Measurements from ENCODE around the gene PIK3CG.
"Not testable (repeated sequence)": the region's sequence is repeated elsewhere in the genome, so short reads cannot be mapped to it uniquely, and the experiment has no call there.

PIK3CG gene

GRCh38 chr7:106895246-106895864 lies 30.3 kb downstream of the PIK3CG start:
- no peak overlapping the region for H3K9ac ChIP-seq (ENCODE audit: low read length)
- TF ChIP-seq CTCF (IDR thresholded peaks at IDR 0.05; ENCODE audit: low read length) (no peak), EZH2 (IDR thresholded peaks at IDR 0.05; ENCODE audit: borderline replicate concordance, low read length) (no peak)
- H3K9me2 ChIP-seq (ENCODE audit: low read depth, low read length): no peaks in the 10 kb centered on the region
- no peaks in the 10 kb centered on the region for H3K9me3 ChIP-seq (ENCODE audit: low read length)
- no peak overlapping the region for H2AFZ ChIP-seq (ENCODE audit: low read length)
- H3K27ac ChIP-seq (ENCODE audit: low read depth, low read length, poor library complexity, severe bottlenecking): peak overlapping the region; percentile 34
- no peak overlapping the region for H3K4me3 ChIP-seq (ENCODE audit: low read depth, low read length, poor library complexity, severe bottlenecking)
- H4K20me1 ChIP-seq (ENCODE audit: insufficient read depth, low read length): no peaks in the 10 kb centered on the region
- H3K36me3 ChIP-seq (ENCODE audit: insufficient read depth, low read length): peaks cover 62% of the 10 kb centered on the region
- H3K79me2 ChIP-seq (ENCODE audit: insufficient read depth, low read length): no peaks in the 10 kb centered on the region
- no peaks in the 10 kb centered on the region for H3K27me3 ChIP-seq (ENCODE audit: insufficient read depth, low read length)
- H3F3A ChIP-seq (ENCODE audit: insufficient read depth, low read length): no peaks in the 10 kb centered on the region
- no peak overlapping the region for H3K4me2 ChIP-seq (ENCODE audit: low read length)
- peaks cover 14% of the 10 kb centered on the region for H3K4me1 ChIP-seq (ENCODE audit: insufficient read depth, low read length, severe bottlenecking)

GRCh38 chr7:106896231-106896630 lies 31.1 kb downstream of the PIK3CG start:
- TF ChIP-seq CTCF (IDR thresholded peaks at IDR 0.05; ENCODE audit: low read length) (no peak), EZH2 (IDR thresholded peaks at IDR 0.05; ENCODE audit: borderline replicate concordance, low read length) (no peak)
- no peak overlapping the region for H3K27ac ChIP-seq (ENCODE audit: low read depth, low read length, poor library complexity, severe bottlenecking)
- peaks cover 55% of the 10 kb centered on the region for H3K36me3 ChIP-seq (ENCODE audit: insufficient read depth, low read length)
- H4K20me1 ChIP-seq (ENCODE audit: insufficient read depth, low read length): no peaks in the 10 kb centered on the region
- H3K4me2 ChIP-seq (ENCODE audit: low read length): no peak overlapping the region
- H3K9me2 ChIP-seq (ENCODE audit: low read depth, low read length): no peaks in the 10 kb centered on the region
- no peak overlapping the region for H3K4me3 ChIP-seq (ENCODE audit: low read depth, low read length, poor library complexity, severe bottlenecking)
- H3K79me2 ChIP-seq (ENCODE audit: insufficient read depth, low read length): no peaks in the 10 kb centered on the region
- no peaks in the 10 kb centered on the region for H3K27me3 ChIP-seq (ENCODE audit: insufficient read depth, low read length)
- no peaks in the 10 kb centered on the region for H3F3A ChIP-seq (ENCODE audit: insufficient read depth, low read length)
- no peak overlapping the region for H3K9ac ChIP-seq (ENCODE audit: low read length)
- no peaks in the 10 kb centered on the region for H3K9me3 ChIP-seq (ENCODE audit: low read length)
- no peak overlapping the region for H2AFZ ChIP-seq (ENCODE audit: low read length)
- peaks cover 14% of the 10 kb centered on the region for H3K4me1 ChIP-seq (ENCODE audit: insufficient read depth, low read length, severe bottlenecking)

- H3K27ac ChIP-seq (ENCODE audit: low read depth, low read length, poor library complexity, severe bottlenecking); H2AFZ ChIP-seq (ENCODE audit: low read length); H3K4me3 ChIP-seq (ENCODE audit: low read depth, low read length, poor library complexity, severe bottlenecking); H4K20me1 ChIP-seq (ENCODE audit: insufficient read depth, low read length); H3K27me3 ChIP-seq (ENCODE audit: insufficient read depth, low read length); H3F3A ChIP-seq (ENCODE audit: insufficient read depth, low read length); H3K9ac ChIP-seq (ENCODE audit: low read length); H3K4me2 ChIP-seq (ENCODE audit: low read length); H3K9me2 ChIP-seq (ENCODE audit: low read depth, low read length); H3K79me2 ChIP-seq (ENCODE audit: insufficient read depth, low read length); H3K9me3 ChIP-seq (ENCODE audit: low read length): not testable (repeated sequence)
- Histone ChIP-seq H3K36me3 (ENCODE audit: insufficient read depth, low read length) (peaks cover 43% of the 10 kb centered on the region), H3K4me1 (ENCODE audit: insufficient read depth, low read length, severe bottlenecking) (peaks cover 14% of the 10 kb centered on the region)
These were observed 32.5 kb downstream of the PIK3CG start for GRCh38 chr7:106897553-106897952.

GRCh38 chr7:106898967-106899366 lies 33.9 kb downstream of the PIK3CG start:
- peaks cover 30% of the 10 kb centered on the region for H3K36me3 ChIP-seq (ENCODE audit: insufficient read depth, low read length)
- H2AFZ ChIP-seq (ENCODE audit: low read length); H3K9ac ChIP-seq (ENCODE audit: low read length); H3K27ac ChIP-seq (ENCODE audit: low read depth, low read length, poor library complexity, severe bottlenecking); H3K9me3 ChIP-seq (ENCODE audit: low read length); H3K4me2 ChIP-seq (ENCODE audit: low read length); H3K79me2 ChIP-seq (ENCODE audit: insufficient read depth, low read length); H3K27me3 ChIP-seq (ENCODE audit: insufficient read depth, low read length); H3K9me2 ChIP-seq (ENCODE audit: low read depth, low read length); H4K20me1 ChIP-seq (ENCODE audit: insufficient read depth, low read length); H3F3A ChIP-seq (ENCODE audit: insufficient read depth, low read length); H3K4me3 ChIP-seq (ENCODE audit: low read depth, low read length, poor library complexity, severe bottlenecking): not testable (repeated sequence)
- H3K4me1 ChIP-seq (ENCODE audit: insufficient read depth, low read length, severe bottlenecking): peaks cover 14% of the 10 kb centered on the region
